ENCODE measurements around the gene CDC27.
"Not testable (repeated sequence)": the region's sequence is repeated elsewhere in the genome, so short reads cannot be mapped to it uniquely, and the experiment has no call there.

CDC27 gene

DNA sequence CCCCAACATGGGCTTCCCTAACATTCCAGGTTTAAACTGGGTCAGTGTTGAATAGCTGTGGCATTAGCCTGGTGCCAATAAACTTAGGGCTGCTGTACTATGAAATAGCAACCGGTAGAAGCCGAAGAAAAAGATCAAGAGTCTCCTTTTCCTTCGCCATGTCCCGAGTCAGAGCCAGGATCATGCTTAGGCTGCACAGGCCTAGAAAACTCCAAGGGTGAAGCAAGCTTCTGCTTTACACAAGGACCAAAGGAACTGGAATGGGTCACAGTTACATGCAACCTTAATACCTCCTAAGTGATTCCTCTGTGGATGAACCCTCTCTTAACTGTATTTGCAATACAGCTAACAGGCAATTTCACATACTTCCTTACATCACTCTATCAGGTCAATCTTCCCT, 115.5 kb downstream of the CDC27 start:
- not testable (repeated sequence) for DNase-seq (ENCODE audit: extremely low read depth in 1 of 2, low read depth in 1 of 2)

DNA sequence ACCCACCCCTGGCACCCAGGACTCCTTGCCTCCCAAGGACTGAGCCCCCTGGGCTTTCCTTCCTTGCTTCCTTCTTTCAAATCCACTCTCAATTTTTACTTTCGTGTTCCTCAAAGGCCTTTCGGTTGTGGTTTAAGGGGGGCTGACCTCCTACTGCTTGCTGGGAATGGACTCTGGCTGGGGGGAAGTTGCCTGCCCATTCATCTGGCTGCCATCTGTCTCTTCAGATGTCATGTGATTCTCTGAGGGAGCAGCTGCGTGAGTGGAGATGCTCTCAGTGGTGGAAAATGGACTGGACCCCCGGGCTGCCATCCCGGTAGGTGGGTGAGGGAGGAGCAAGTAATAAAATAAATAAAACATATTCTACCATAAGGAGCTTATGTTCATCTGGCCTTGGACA, 116.2 kb downstream of the CDC27 start:
- DNase-seq (ENCODE audit: extremely low read depth in 1 of 2, low read depth in 1 of 2): no peak

- DNase-seq (ENCODE audit: extremely low read depth in 1 of 2, low read depth in 1 of 2): not testable (repeated sequence)
Measured at GRCh38 chr17:47071171-47071570, 117.9 kb downstream of the CDC27 start.

GRCh38 chr17:47070266-47070665, 118.8 kb downstream of the CDC27 start:
- not testable (repeated sequence) for DNase-seq (ENCODE audit: extremely low read depth in 1 of 2, low read depth in 1 of 2)
